Measurements from ENCODE around the gene CXCR6.

The CXCR6 gene

DNA sequence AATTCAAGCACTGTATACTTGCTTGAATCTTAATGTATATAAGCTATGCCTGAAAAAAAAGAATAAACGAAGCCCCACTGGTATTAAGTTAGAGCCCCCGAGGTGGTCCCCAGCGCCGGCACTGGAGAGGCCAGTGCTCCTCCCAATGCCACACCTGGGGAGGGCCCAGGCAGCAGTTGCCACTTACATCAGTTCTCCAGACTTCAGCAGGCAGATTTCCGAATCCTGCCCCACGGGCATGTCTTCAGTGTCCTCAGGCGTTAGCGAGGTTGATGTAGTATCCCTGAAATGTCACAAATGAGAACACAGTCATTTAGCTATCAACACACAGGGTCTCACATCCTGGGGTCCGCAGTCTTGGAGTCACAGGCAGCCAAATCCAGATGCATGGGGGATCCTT, 7.0 kb upstream of the CXCR6 start:
- Mint-ChIP-seq H3K4me3 (no peak overlapping the region), H3K4me1 (ENCODE audit: low read depth) (peaks cover 19% of the 10 kb centered on the region), H3K36me3 (ENCODE audit: low read depth) (peaks cover 57% of the 10 kb centered on the region), H3K9me3 (no peaks in the 10 kb centered on the region), H3K27ac (no peak overlapping the region), H3K27me3 (no peaks in the 10 kb centered on the region)
- intact Hi-C loops (cut with micrococcal nuclease) = loop anchor here (5.0 to 10.0 kb wide), 2 partner anchors 279 to 441 kb away; no protein-coding TSS in a partner anchor

DNA sequence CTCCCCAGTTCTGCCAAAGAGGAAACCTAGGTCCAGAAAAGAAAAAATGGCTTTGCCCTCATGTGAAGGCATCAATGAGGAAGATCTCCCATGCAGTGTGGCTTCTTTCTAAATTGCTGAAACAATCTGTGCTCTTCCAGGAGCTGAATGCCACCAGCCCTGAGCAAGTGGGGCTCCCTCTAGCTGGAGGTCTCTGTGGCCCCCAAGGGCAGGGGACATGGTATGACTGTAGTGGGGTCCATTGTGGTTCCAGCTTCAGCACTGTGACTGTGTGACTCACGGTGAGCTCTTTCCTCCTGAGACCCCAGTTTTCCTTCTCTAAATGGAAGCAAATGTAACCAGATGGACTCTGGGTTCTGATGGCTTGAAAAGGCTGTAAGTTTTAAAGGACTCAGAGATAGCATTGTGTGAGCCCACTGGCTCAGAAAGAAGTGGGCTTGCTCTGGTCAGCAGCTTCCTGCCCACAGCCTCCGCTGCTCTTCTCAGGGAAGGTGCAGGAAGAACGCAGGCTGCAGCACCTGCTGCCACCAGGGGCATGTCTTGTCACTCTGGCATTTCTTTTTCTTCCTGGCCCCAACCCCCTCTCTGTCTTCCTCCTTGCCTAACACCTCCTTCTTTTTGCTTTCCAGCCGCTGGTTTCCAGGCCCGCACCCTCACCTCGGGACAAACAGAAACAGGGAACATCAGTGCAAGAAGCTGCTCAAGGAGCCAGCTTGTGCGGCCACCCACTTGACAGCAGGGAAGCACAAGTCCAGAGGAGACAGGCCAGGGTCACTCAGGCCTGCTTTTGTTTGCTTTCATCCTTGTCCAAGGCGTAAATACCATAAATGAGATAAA, 5.8 kb upstream of the CXCR6 start:
- Mint-ChIP-seq H3K27ac (no peak overlapping the region), H3K4me3 (no peak overlapping the region), H3K4me1 (ENCODE audit: low read depth) (peaks cover 13% of the 10 kb centered on the region), H3K27me3 (no peaks in the 10 kb centered on the region), H3K9me3 (no peaks in the 10 kb centered on the region), H3K36me3 (ENCODE audit: low read depth) (peaks cover 55% of the 10 kb centered on the region)
- intact Hi-C loops (cut with micrococcal nuclease) = loop anchor here (1.0 to 10.0 kb wide), 3 partner anchors 141 to 440 kb away; no protein-coding TSS in a partner anchor

DNA sequence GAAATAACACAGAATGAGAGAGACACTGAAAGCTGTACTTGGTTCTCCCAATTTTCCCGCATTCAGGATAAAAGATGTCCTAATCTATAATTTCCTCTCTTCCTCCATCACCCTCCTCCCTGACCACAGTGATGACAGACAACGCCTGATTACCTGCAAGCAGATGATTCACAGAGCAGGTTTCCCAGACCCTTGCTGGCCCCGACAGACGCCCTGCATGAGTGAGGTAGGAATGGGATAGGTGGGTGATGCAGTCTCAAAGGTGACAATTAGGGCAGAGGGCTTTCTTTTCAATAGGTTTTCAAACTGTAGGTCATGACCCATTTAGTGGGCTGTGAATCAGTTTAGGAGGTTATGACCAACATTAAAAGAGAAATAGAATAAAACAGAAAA, 5.2 kb upstream of the CXCR6 start:
- H3K36me3 Mint-ChIP-seq (ENCODE audit: low read depth) = peaks cover 55% of the 10 kb centered on the region
- intact Hi-C loops (cut with micrococcal nuclease) = loop anchor here (1.0 to 10.0 kb wide), 3 partner anchors 140 to 439 kb away; no protein-coding TSS in a partner anchor
- H3K27me3 Mint-ChIP-seq = no peaks in the 10 kb centered on the region
- H3K9me3 Mint-ChIP-seq = no peaks in the 10 kb centered on the region
- H3K27ac Mint-ChIP-seq = no peak overlapping the region
- H3K4me3 Mint-ChIP-seq = no peak overlapping the region
- peaks cover 10% of the 10 kb centered on the region for H3K4me1 Mint-ChIP-seq (ENCODE audit: low read depth)

DNA sequence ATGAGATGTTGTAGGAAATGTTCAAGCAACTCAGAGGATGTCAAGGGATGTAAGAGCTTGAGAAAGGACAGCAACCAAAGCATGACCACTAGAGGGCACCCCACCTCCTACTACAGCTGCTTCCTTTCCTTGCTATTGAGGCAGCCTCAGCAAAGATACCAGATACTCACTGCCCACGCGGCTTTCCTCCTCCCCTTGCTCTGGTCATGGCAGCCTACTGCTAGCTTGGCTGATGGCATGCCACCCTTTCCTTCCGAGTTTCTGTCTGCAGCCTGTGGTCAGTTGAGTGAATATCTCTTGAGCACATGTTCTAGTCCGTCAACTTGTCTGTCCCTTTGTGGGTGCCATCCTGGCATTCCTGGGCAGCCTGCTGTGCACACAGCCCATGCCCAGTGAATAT, 4.4 kb upstream of the CXCR6 start:
- H3K4me3 Mint-ChIP-seq = no peak overlapping the region

DNA sequence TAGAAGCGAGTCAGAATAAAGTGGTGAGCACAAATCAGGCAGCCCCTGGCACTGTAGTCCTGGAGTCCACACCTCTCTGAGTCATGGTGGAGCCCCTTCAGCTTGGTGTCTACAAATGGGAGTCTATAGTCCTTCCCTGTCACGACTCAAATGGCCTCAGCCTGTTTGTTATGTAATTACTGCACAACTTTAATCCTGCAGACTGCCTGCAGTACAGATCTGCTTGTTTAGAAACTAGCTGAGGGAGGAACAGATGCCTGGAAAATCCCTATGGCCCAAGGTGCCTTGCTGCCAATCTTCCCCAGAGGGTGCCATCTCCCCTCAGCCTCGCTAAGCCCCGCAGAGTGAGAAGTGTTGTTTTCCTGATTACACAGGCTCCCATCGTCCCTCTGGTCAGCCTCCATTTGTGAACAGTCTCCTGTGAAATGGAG, 3.9 kb upstream of the CXCR6 start:
- Mint-ChIP-seq H3K27ac (no peak overlapping the region), H3K36me3 (ENCODE audit: low read depth) (peaks cover 44% of the 10 kb centered on the region), H3K27me3 (no peaks in the 10 kb centered on the region), H3K4me3 (no peak overlapping the region), H3K9me3 (no peaks in the 10 kb centered on the region), H3K4me1 (ENCODE audit: low read depth) (peaks cover 10% of the 10 kb centered on the region)
- intact Hi-C loops (cut with micrococcal nuclease) = loop anchor here (5.0 to 10.0 kb wide), 2 partner anchors 275 to 438 kb away; no protein-coding TSS in a partner anchor

More for the DNA sequence above, 4.4 kb upstream of the CXCR6 start:
- intact Hi-C loops (cut with micrococcal nuclease) = loop anchor here (1.0 to 10.0 kb wide), 3 partner anchors 139 to 438 kb away; no protein-coding TSS in a partner anchor
- Mint-ChIP-seq H3K9me3 (no peaks in the 10 kb centered on the region), H3K4me1 (ENCODE audit: low read depth) (peaks cover 10% of the 10 kb centered on the region), H3K27me3 (no peaks in the 10 kb centered on the region), H3K27ac (no peak overlapping the region), H3K36me3 (ENCODE audit: low read depth) (peaks cover 49% of the 10 kb centered on the region)

DNA sequence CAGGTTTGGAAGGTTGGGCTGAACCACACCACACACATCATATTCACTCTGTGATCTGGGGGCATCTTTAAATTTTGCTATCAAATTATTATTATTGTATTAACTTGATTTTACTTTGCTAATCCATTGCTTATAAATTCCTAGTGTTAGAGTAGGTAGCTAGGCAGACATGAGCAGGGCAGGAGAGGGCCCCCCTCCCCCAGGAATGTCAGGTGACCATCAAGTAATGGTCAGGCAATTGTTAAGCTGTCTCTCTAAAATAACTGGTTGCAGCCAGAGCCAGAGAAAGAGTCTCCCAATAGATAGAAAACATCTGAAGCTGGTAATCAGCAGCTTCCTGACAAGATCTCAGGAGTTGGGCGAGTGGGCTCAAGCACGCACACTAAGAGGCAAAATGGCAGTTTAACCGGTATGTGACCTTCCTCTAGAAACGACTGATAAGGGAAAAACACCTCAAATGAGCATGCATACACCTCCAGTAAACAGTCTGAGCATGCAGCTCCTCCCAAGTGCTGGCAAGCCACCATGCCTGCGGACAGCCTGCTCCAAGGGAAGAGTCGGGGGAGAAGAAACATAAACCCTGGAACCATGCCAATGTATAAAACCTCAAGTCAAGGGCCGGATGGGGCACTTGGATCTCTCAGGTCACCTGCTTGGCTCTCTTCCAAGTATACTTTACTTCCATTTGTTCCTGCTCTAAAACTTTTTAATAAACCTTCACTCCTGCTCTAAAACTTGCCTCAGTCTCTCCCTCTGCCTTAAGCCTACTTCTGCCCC, 3.1 kb upstream of the CXCR6 start:
- Mint-ChIP-seq H3K36me3 (ENCODE audit: low read depth) (peaks cover 42% of the 10 kb centered on the region), H3K4me3 (no peak overlapping the region), H3K4me1 (ENCODE audit: low read depth) (peaks cover 10% of the 10 kb centered on the region), H3K27ac (no peak overlapping the region), H3K9me3 (no peaks in the 10 kb centered on the region), H3K27me3 (no peaks in the 10 kb centered on the region)
- intact Hi-C loops (cut with micrococcal nuclease) = no loop called here

DNA sequence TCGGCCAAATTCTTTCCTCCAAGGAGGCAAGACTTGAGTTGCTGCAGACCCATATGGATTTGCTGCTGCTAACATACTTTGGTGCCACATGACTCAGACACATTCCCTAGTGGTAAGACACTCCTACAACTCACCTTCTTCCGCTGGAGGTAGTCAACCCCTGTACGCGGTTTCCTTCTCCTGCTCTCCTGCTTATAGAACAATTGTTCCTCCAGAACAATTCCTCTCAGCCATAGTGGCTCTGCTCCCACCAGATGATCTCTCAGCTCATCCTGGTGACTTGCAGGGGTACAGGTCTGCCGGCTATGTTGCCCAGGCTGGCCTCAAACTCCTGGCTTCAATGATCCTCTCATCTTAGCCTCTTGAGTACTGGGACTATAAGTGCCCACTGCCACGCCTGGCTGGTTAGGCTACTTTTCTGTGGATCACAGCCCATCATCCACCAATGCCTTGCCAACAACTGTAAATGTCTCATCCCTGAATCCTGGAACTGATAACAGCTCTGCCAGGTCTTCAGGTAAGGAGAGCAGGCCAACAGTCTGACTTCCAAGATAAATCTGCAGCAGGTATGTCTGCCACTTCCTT, 2.4 kb upstream of the CXCR6 start:
- no peaks in the 10 kb centered on the region for H3K27me3 Mint-ChIP-seq
- H3K36me3 Mint-ChIP-seq (ENCODE audit: low read depth) = peaks cover 42% of the 10 kb centered on the region

DNA sequence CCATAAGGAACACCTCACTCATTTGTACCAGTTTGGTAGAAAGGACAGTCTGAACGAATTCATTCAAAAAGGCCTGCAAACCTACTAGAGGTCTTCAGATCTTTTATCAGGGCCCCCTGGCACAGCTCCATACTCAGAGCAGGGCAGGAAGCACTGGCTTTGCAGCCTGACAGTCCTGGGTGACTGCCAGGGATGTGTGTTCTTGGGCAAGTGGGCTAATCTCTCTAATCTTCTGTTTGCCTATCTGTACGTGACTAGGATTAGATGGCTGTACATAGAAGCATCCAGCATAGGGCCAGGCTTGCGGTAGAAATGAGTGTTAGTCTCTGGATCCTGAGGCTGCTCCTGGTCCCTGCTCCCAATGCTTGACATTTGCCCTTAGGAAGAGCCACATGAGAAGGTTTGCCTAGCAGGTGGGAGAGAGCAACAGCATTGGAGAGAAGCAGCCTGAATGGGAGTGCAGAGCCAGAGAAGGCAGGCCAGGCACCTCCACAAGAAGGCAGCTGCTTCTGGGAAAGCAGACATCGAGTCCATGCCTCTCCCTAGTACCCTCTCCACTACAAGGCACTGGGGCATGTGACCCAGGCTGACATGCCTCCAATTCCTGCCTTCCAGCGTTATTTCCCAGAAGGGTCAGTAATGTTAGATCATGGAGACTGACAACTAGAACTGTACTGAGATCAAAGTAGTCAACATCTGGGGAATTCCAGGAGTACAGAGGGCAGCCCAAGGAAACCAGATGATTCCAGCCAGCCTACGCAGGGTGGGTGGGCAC, 1.0 kb upstream of the CXCR6 start:
- H3K27ac Mint-ChIP-seq = no peak overlapping the region
- H3K27me3 Mint-ChIP-seq = no peaks in the 10 kb centered on the region
- peaks cover 41% of the 10 kb centered on the region for H3K36me3 Mint-ChIP-seq (ENCODE audit: low read depth)
- intact Hi-C loops (cut with micrococcal nuclease) = no loop called here
- H3K9me3 Mint-ChIP-seq = no peaks in the 10 kb centered on the region
- H3K4me3 Mint-ChIP-seq = no peak overlapping the region
- H3K4me1 Mint-ChIP-seq (ENCODE audit: low read depth) = peaks cover 10% of the 10 kb centered on the region

More for the DNA sequence above, 2.4 kb upstream of the CXCR6 start:
- H3K4me1 Mint-ChIP-seq (ENCODE audit: low read depth) = peaks cover 10% of the 10 kb centered on the region
- intact Hi-C loops (cut with micrococcal nuclease) = no loop called here
- H3K27ac Mint-ChIP-seq = no peak overlapping the region
- H3K4me3 Mint-ChIP-seq = no peak overlapping the region
- H3K9me3 Mint-ChIP-seq = no peaks in the 10 kb centered on the region

DNA sequence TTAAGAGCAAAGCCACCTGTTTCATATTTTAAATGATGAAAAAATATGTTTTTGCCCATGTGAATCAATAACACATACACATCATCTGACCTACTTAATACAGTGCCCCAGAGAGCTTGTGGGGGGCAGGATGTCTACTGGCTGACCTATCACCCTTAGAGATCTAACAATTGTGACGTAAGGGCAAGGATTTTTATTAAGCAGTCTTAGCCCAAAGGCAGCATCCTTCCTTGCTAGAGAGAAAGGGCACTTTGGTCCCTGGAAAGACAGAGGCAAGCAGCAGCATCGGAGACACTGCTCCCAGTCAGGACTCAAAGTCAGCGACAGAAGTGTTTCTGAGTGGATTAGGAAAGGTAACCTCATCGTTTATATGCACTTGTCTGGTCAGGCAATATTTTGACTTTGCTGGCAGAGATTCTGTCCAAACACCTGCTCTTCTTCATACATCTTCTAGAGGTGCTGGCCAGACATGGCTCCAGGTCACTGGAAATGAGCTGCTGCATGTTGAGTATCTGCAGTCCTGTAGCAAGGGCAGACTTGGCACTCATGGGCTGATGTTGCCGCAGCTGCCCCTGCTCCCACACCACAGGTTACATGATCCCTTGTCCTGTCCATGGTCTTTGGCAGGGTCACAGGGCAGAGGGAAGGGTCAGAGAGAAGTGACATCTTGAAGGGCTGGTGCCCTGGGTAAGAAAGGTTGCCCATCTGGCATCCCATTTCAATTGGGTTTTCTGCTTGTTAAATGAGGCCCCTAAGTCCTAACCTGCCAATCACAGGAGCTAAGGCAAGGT, 1.8 kb downstream of the CXCR6 start:
- Mint-ChIP-seq H3K4me3 (no peak overlapping the region), H3K9me3 (no peaks in the 10 kb centered on the region), H3K36me3 (ENCODE audit: low read depth) (peaks cover 55% of the 10 kb centered on the region), H3K27ac (no peak overlapping the region), H3K4me1 (ENCODE audit: low read depth) (peaks cover 4% of the 10 kb centered on the region), H3K27me3 (no peaks in the 10 kb centered on the region)
- intact Hi-C loops (cut with micrococcal nuclease) = no loop called here

DNA sequence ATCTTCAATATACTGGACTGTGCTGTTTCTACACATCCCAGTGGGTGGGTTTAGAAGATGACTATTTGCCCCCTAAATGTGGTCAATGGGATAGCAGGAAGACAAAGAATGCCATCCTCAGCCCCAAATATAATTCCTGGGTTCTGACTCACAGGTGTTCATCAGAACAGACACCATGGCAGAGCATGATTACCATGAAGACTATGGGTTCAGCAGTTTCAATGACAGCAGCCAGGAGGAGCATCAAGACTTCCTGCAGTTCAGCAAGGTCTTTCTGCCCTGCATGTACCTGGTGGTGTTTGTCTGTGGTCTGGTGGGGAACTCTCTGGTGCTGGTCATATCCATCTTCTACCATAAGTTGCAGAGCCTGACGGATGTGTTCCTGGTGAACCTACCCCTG, 3.0 kb downstream of the CXCR6 start:
- Mint-ChIP-seq H3K27me3 (no peaks in the 10 kb centered on the region), H3K9me3 (no peaks in the 10 kb centered on the region), H3K4me3 (no peak overlapping the region)

DNA sequence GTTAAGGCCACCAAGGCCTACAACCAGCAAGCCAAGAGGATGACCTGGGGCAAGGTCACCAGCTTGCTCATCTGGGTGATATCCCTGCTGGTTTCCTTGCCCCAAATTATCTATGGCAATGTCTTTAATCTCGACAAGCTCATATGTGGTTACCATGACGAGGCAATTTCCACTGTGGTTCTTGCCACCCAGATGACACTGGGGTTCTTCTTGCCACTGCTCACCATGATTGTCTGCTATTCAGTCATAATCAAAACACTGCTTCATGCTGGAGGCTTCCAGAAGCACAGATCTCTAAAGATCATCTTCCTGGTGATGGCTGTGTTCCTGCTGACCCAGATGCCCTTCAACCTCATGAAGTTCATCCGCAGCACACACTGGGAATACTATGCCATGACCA, 3.6 kb downstream of the CXCR6 start:
- peaks cover 63% of the 10 kb centered on the region for H3K36me3 Mint-ChIP-seq (ENCODE audit: low read depth)

More for the DNA sequence above, 3.0 kb downstream of the CXCR6 start:
- peaks cover 4% of the 10 kb centered on the region for H3K4me1 Mint-ChIP-seq (ENCODE audit: low read depth)
- intact Hi-C loops (cut with micrococcal nuclease) = no loop called here
- H3K36me3 Mint-ChIP-seq (ENCODE audit: low read depth) = peaks cover 58% of the 10 kb centered on the region
- no peak overlapping the region for H3K27ac Mint-ChIP-seq

DNA sequence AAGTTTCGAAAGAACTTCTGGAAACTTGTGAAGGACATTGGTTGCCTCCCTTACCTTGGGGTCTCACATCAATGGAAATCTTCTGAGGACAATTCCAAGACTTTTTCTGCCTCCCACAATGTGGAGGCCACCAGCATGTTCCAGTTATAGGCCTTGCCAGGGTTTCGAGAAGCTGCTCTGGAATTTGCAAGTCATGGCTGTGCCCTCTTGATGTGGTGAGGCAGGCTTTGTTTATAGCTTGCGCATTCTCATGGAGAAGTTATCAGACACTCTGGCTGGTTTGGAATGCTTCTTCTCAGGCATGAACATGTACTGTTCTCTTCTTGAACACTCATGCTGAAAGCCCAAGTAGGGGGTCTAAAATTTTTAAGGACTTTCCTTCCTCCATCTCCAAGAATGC, 4.1 kb downstream of the CXCR6 start:
- Mint-ChIP-seq H3K4me1 (ENCODE audit: low read depth) (peaks cover 4% of the 10 kb centered on the region), H3K4me3 (no peak overlapping the region), H3K27ac (no peak overlapping the region), H3K9me3 (no peaks in the 10 kb centered on the region), H3K27me3 (no peaks in the 10 kb centered on the region), H3K36me3 (ENCODE audit: low read depth) (peaks cover 68% of the 10 kb centered on the region)
- intact Hi-C loops (cut with micrococcal nuclease) = no loop called here

More for the DNA sequence above, 3.6 kb downstream of the CXCR6 start:
- Mint-ChIP-seq H3K27me3 (no peaks in the 10 kb centered on the region), H3K27ac (no peak overlapping the region), H3K4me3 (no peak overlapping the region), H3K4me1 (ENCODE audit: low read depth) (peaks cover 4% of the 10 kb centered on the region), H3K9me3 (no peaks in the 10 kb centered on the region)
- intact Hi-C loops (cut with micrococcal nuclease) = no loop called here
